ENCODE data around the gene TOMM20L.
A peak's percentile ranks its signal among the peaks of the same experiment; 100 is the strongest.

TOMM20L gene

GRCh38 chr14:58427281-58428117, 31.8 kb downstream of the TOMM20L start, which contains the start of the genes KIAA0586 and TIMM9:
Gene KIAA0586, plus strand, starts transcription at chr14:58427719. Its CDS starts 546 bp downstream, at chr14:58428265.
Gene TIMM9, minus strand, starts transcription at chr14:58427531. Its CDS starts 15,586 bp downstream, at chr14:58411945.
- DNase-seq, result peak; percentile 93 to 95

DNA sequence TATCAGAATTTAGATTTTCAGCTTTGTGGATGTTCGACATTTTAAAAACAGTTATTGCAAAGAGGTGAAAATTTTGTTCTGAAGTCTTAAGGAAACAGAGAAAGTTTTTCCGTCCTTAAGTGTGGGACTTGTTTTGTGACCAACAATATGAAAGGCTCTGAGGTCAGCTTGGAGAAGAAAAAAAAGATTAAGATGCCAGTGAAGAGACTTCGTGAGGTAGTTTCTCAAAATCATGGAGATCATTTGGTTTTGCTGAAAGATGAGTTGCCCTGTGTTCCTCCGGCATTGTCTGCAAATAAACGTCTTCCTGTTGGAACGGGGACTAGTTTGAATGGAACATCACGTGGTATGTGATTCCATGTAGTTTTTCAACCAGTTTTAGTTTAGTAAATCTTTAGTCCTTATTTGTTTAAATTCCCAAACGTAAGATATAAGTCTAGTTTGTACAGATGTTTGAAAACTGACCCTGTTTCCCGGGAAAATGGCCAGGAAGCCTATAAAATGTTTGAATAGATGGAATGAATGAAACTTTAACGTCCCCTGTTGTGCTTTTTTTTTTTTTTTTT, 32.5 kb downstream of the TOMM20L start:
- no peak for DNase-seq

GRCh38 chr14:58430156-58430555, 34.4 kb downstream of the TOMM20L start:
- no peak for DNase-seq

GRCh38 chr14:58439476-58439875, 43.7 kb downstream of the TOMM20L start:
- DNase-seq, result no peak

DNA sequence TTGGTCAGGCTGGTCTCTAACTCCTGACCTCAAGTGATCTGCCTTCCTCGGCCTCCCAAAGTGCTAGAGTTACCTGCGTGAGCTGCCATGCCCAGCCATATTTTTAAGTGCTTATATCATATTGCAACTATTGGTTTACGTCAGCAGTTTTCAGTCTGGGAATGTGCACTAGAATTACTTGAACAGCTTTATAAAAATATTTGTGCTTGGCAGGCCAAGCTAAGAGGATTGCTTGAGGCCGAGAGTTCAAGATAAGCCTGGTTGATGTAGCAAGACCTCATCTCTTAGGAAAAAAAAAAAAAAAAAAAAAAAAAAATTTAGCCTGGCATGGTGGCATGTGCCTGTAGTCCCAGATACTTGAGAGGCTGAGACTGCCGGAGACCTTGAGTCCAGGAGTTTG, 48.9 kb downstream of the TOMM20L start:
- DNase-seq, result no peak

DNA sequence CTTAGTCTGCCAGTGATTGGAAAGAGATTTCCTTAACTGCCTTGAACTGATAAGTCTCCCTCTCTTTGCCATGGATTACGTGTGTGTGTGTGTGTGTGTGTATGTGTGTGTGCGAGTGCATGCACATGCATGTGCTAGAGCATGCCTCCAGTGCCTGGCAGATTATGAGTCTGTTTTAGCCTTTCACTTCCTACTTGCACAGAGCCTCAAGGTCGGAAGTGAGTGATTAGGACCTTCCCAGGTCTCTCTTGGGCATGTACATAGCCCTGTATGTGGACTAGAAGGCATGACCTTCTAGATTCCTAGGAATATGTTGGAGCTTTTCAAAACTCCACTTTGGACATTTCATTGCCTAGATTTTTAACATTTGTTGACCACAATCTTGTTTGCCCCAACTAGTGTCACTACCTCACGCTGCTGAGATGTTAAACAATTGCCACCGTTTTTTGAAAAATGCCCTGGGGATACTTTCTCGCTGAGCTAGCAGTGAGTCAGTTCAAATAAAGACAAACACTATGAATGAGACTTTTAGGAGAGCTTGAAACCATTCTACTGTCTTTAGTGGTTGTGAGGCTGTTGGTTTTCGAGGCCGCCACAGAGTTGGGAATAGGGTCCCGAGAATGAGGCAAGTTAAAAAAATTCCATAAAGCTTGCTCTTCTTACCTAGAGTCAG, 60.0 kb downstream of the TOMM20L start:
- DNase-seq, result no peak

Measured in stimulated activated CD4-positive, alpha-beta T cell treated with anti-CD3 and anti-CD28 coated beads, Interleukin-2, amount 100 ng/mL, for 24 hours (primary cell).